Neutrophil (primary cell): Measurements from ENCODE around the gene DAB1.

Experiments used
- H3K27ac ChIP-seq: fragments of 200-600 bp; sonication (generic); 2 replicates; pipeline ENCODE4 v1.5.1; 2016; ENCODE audit warnings: mild to moderate bottlenecking, moderate library complexity
- H3K27me3 ChIP-seq: fragments of 200-600 bp; sonication (generic); 2 replicates; pipeline ENCODE4 v1.6.0; 2016; ENCODE audit warnings: mild to moderate bottlenecking
- H3K36me3 ChIP-seq: fragments of 200-600 bp; sonication (generic); 2 replicates; pipeline ENCODE4 v1.5.1; 2017
- H3K4me1 ChIP-seq, 2 experiments: fragments of 200-600 bp in 1 of 2; sonication (generic) in 1 of 2; 1 replicate in 1 of 2; 2 replicates in 1 of 2; pipeline versions ENCODE4 v1.5.1 to v1.6.1; 2013 to 2016; ENCODE audit warnings: low read depth in 1 of 2, low read length in 1 of 2, mild to moderate bottlenecking in 1 of 2, moderate library complexity in 1 of 2; ENCODE audit not compliant: control insufficient read depth in 1 of 2, insufficient read depth in 1 of 2
- H3K4me3 ChIP-seq, 2 experiments: fragments of 200-600 bp in 1 of 2; sonication (generic) in 1 of 2; 1 replicate in 1 of 2; 2 replicates in 1 of 2; pipeline ENCODE4 v1.5.1; 2013 to 2016; ENCODE audit warnings: low read depth in 1 of 2, low read length in 1 of 2, mild to moderate bottlenecking in 1 of 2, moderate library complexity in 1 of 2
- H3K9me3 ChIP-seq: fragments of 200-600 bp; sonication (generic); 2 replicates; pipeline ENCODE4 v1.5.1; 2016
- TF ChIP-seq, protein P1 (sequence below): fragments of 200-600 bp; sonication (generic); IDR thresholded peaks from 2 replicates; pipeline ENCODE4 v1.5.1; 2016; ENCODE audit warnings: antibody characterized with exemption

Gene DAB1

DNA sequence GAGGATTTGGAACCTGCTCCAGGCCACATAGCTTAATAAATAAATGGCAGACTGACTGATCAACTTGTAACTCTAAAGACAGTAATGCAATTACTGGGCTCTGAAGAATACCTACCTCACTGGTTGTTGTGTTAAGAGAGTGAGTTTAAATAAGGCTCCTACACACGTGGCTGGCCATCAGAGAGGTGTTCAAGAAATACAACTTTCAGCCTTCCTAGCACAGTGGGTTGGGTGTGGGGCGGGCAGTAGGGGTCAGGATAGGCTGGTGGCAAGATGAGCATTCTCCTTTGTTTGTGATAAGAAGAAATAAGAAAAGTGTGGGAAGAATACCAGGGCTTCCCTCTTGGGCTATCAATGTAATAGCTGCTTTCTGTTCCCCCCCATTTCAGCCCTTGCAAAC lies 151.3 kb downstream of the DAB1 start:
- peaks cover 0 to 6% of the 10 kb centered on the region in 2 experiments for H3K4me1 ChIP-seq
- no peaks in the 10 kb centered on the region for H3K9me3 ChIP-seq
- H3K27ac ChIP-seq = no peak overlapping the region
- TF ChIP-seq, protein P1, sequence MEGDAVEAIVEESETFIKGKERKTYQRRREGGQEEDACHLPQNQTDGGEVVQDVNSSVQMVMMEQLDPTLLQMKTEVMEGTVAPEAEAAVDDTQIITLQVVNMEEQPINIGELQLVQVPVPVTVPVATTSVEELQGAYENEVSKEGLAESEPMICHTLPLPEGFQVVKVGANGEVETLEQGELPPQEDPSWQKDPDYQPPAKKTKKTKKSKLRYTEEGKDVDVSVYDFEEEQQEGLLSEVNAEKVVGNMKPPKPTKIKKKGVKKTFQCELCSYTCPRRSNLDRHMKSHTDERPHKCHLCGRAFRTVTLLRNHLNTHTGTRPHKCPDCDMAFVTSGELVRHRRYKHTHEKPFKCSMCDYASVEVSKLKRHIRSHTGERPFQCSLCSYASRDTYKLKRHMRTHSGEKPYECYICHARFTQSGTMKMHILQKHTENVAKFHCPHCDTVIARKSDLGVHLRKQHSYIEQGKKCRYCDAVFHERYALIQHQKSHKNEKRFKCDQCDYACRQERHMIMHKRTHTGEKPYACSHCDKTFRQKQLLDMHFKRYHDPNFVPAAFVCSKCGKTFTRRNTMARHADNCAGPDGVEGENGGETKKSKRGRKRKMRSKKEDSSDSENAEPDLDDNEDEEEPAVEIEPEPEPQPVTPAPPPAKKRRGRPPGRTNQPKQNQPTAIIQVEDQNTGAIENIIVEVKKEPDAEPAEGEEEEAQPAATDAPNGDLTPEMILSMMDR = no peak
- H3K27me3 ChIP-seq = no peaks in the 10 kb centered on the region
- no peak overlapping the region for H3K4me3 ChIP-seq
- H3K36me3 ChIP-seq = no peaks in the 10 kb centered on the region

DNA sequence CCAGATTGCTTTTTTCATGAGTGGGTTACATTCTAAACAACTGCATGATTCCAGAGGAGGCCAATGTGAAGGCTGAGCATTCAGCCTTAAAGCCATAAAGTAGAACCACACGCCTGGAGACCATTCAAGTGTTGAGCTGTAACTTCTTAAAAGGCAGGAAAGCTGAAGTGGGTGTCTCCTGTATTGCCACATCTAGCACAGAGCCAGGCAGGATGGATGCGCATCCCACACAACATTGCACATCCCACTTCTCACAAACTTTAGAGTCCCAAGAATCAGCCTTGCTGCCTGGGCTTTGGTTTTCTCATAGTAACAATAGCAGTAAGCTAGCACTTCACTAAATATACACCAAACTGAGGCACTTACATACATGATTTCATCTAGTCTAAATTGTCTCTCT lies 151.7 kb downstream of the DAB1 start:
- no peak overlapping the region for H3K4me3 ChIP-seq
- TF ChIP-seq, protein P1 = no peak
- H3K27me3 ChIP-seq = no peaks in the 10 kb centered on the region
- H3K36me3 ChIP-seq = no peaks in the 10 kb centered on the region
- no peak overlapping the region for H3K27ac ChIP-seq
- H3K4me1 ChIP-seq = peaks cover 0 to 6% of the 10 kb centered on the region in 2 experiments
- H3K9me3 ChIP-seq = no peaks in the 10 kb centered on the region

DNA sequence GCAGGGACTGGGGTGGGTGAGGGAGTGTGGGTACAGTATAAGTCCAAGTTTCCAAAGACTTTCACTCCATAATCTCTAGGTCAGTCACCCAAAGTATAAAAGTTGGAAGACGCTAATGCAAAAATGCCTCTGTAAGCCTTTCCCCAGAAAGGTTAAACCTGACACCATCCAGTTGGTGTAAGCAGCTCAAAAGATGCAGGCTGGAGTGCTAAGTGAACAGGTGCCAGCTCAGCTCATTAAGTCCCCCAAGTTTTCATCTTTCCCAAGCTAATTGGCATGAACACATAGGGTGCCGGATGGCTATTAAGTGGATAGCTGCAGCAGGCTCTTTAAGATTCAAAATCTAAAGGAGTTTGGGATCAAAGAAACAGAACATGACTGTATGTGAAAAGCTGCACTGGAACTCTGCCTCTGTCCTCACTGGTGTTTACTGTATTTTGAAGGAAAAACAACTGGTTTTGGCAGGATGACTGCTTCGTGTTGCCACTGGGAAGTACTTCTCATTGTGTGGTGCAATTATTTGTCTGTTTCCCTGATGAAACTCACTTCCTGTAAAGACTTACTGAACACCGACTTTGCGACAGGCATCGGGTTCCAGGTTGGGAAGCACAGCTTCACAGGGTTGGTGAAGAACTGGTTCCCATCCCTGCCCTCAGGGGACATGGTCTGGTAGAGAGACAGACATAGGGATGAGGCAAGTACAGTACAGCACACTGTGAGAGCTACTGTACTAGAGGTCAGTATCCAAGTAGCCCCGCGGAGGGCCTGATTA lies 152.7 kb downstream of the DAB1 start:
- H3K9me3 ChIP-seq = no peaks in the 10 kb centered on the region
- H3K4me3 ChIP-seq = no peak overlapping the region
- peaks cover 0 to 6% of the 10 kb centered on the region in 2 experiments for H3K4me1 ChIP-seq
- no peaks in the 10 kb centered on the region for H3K36me3 ChIP-seq
- TF ChIP-seq, protein P1 = no peak
- no peak overlapping the region for H3K27ac ChIP-seq
- no peaks in the 10 kb centered on the region for H3K27me3 ChIP-seq

DNA sequence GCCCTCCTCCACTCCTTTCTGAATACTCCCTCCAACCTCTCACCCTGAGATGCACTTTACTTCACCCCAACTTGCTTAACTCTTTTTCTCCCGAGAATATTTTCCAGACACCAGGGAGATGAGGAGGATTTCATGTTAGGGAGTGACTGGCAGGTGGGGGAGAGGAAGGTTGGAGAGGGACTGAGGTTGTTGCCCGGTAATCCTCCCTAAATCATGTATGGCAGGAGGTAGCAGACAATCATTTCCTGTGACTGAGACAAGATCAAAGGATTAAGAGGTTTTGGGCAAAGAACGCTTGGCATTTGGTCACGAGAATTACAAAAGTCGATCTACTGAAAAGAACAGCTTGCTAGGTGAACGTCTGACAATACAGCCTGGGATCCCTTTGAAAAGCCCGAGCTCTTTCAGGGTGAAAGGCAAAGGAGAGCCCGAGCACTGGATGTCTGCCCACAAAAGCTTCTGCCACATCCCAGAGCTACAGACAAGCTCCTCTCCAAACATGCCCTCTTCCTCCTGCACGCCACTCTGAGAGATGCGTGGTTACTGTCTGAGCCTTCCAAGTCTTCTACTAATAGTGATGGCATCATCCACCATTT lies 154.1 kb downstream of the DAB1 start:
- TF ChIP-seq, protein P1 = no peak
- Histone ChIP-seq H3K27me3 (no peaks in the 10 kb centered on the region), H3K9me3 (no peaks in the 10 kb centered on the region), H3K4me1 (peaks cover 0 to 6% of the 10 kb centered on the region in 2 experiments), H3K27ac (no peak overlapping the region), H3K36me3 (no peaks in the 10 kb centered on the region), H3K4me3 (no peak overlapping the region)

DNA sequence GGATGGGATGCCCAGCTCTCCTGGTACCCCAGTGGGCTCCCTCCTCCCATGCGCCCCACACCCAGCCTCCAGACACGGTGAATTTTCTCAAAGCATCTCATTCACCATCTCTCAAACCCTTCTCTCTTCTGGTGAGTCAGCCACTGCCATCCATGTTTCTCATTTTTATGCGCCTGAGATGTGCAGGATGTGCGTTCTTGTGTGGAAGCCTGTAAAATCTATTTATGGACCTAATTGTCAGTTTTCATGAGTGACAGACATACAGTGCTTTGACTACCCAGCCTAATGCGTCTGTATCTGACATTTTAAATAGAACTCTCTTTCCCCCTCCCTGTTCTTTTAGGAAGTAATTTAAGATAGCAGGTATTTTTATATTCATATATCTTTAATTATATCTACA lies 158.8 kb downstream of the DAB1 start:
- H3K9me3 ChIP-seq = no peaks in the 10 kb centered on the region
- H3K4me3 ChIP-seq = no peak overlapping the region
- no peaks in the 10 kb centered on the region for H3K27me3 ChIP-seq
- H3K4me1 ChIP-seq = no peaks in the 10 kb centered on the region
- no peak overlapping the region for H3K27ac ChIP-seq
- H3K36me3 ChIP-seq = no peaks in the 10 kb centered on the region
- TF ChIP-seq, protein P1 = no peak
